Activated CD4-positive, alpha-beta T cell treated with anti-CD3 and anti-CD28 coated beads for 1 hour (primary cell): ENCODE data around the gene EEF1AKMT4.
A peak's percentile ranks its signal among the peaks of the same experiment; 100 is the strongest.

Experiments used
- DNase-seq: peaks from one replicate; pipeline ENCODE4 v3.0.0-alpha.2; 2020

Gene EEF1AKMT4

GRCh38 chr3:184236033-184236410, 13.4 kb upstream of the EEF1AKMT4 start:
- DNase-seq = no peak

- DNase-seq = no peak
Measured at GRCh38 chr3:184236636-184237035, 12.8 kb upstream of the EEF1AKMT4 start.

- DNase-seq = no peak
Measured at GRCh38 chr3:184237211-184237610, 12.3 kb upstream of the EEF1AKMT4 start.

- no peak for DNase-seq
Measured at GRCh38 chr3:184237807-184238206, 11.7 kb upstream of the EEF1AKMT4 start.

GRCh38 chr3:184238246-184238818, 11.1 kb upstream of the EEF1AKMT4 start:
- no peak for DNase-seq

GRCh38 chr3:184239221-184239620, 10.3 kb upstream of the EEF1AKMT4 start:
- no peak for DNase-seq

- DNase-seq = no peak
Measured at GRCh38 chr3:184239708-184240107, 9.8 kb upstream of the EEF1AKMT4 start.

- DNase-seq = no peak
Measured at GRCh38 chr3:184240384-184241140, 8.9 kb upstream of the EEF1AKMT4 start.

GRCh38 chr3:184241141-184241446, 8.4 kb upstream of the EEF1AKMT4 start:
- no peak for DNase-seq

- DNase-seq = no peak
Measured at GRCh38 chr3:184241447-184242296, 7.8 kb upstream of the EEF1AKMT4 start.

- DNase-seq = no peak
Measured at GRCh38 chr3:184242297-184242685, 7.2 kb upstream of the EEF1AKMT4 start.

GRCh38 chr3:184248454-184249411, 739 bp upstream of the EEF1AKMT4 start, which contains the start of gene ALG3:
Gene ALG3 (minus strand): TSS chr3:184248962. CDS start chr3:184248940, 22 bp downstream.
- DNase-seq = peak; percentile 78

- peak; percentile 75 for DNase-seq
Measured at GRCh38 chr3:184250167-184250828, 826 bp downstream of the EEF1AKMT4 start.

GRCh38 chr3:184255291-184256039, 6.0 kb downstream of the EEF1AKMT4 start:
- no peak for DNase-seq

GRCh38 chr3:184257083-184257915, 7.8 kb downstream of the EEF1AKMT4 start:
- no peak for DNase-seq

GRCh38 chr3:184258926-184259325, 9.5 kb downstream of the EEF1AKMT4 start:
- DNase-seq = no peak

GRCh38 chr3:184259396-184259877, 10.0 kb downstream of the EEF1AKMT4 start:
- no peak for DNase-seq

- DNase-seq = no peak
Measured at GRCh38 chr3:184259878-184260723, 10.6 kb downstream of the EEF1AKMT4 start.

GRCh38 chr3:184260724-184261269, 11.3 kb downstream of the EEF1AKMT4 start:
- DNase-seq = no peak
